Kidney (tissue), 14 donors: Measurements from ENCODE around the gene RGS6. TPM values are rescaled to one million over a fixed set of nuclear protein-coding genes. Genes with fewer than 3 reads are reported as not detected.

ENCODE experiments used
- DNase-seq, 5 donors: peaks; one replicate each; pipeline ENCODE4 v3.0.0-alpha.2; 2013 to 2020
- FAIRE-seq: peaks from 2 replicates; lab custom pipeline; 2012; peaks lifted over from hg19 to GRCh38; lab: Jason Lieb, UNC
- H3K27ac ChIP-seq, 2 donors: one replicate each; pipeline ENCODE4 v1.7.0; 2013; ENCODE audit warnings: low read depth in 2 of 2, low read length in 2 of 2, inconsistent platforms in 1 of 2
- H3K27me3 ChIP-seq: one replicate; pipeline ENCODE4 v1.7.1; 2013; ENCODE audit warnings: low read length, inconsistent platforms; ENCODE audit not compliant: control insufficient read depth, insufficient read depth
- H3K36me3 ChIP-seq, 3 donors: one replicate each; pipeline versions ENCODE4 v1.7.0 to v1.7.1; 2013; ENCODE audit warnings: low read length in 3 of 3, control low read depth in 1 of 3, inconsistent platforms in 1 of 3; ENCODE audit not compliant: insufficient read depth in 3 of 3, control insufficient read depth in 2 of 3
- H3K4me1 ChIP-seq, 3 donors: one replicate each; pipeline versions ENCODE4 v1.7.0 to v1.7.1; 2013; ENCODE audit warnings: low read length in 3 of 3, inconsistent platforms in 1 of 3, low read depth in 1 of 3; ENCODE audit not compliant: control insufficient read depth in 2 of 3, insufficient read depth in 2 of 3
- H3K4me3 ChIP-seq, 3 donors: one replicate each; pipeline versions ENCODE4 v1.7.0 to v1.8.1; 2013; ENCODE audit warnings: low read length in 3 of 3, control low read depth in 1 of 3, inconsistent platforms in 1 of 3
- H3K9ac ChIP-seq, 3 donors: one replicate each; pipeline versions ENCODE4 v1.7.0 to v1.7.1; 2013; ENCODE audit warnings: low read length in 3 of 3, control low read depth in 1 of 3, inconsistent platforms in 1 of 3
- H3K9me3 ChIP-seq, 3 donors: one replicate each; pipeline versions ENCODE4 v1.7.0 to v1.7.1; 2013; ENCODE audit warnings: low read length in 3 of 3, control low read depth in 1 of 3, inconsistent platforms in 1 of 3; ENCODE audit not compliant: control insufficient read depth in 2 of 3, insufficient read depth in 1 of 3
- intact Hi-C: fragments of 100-400 bp; cut with DNase I; formaldehyde crosslinking; loops from one replicate; pipeline ENCODE4 v1.11.1; 2022
- polyA plus RNA-seq: library from polyadenylated mRNA; stranded (reverse); fragments of 350-450 nt; fragmentation: Illumina TruSeq; extraction: RNeasy Lipid Tissue Mini Kit (QIAGEN cat#74804); gene quantifications from one replicate; pipeline ENCODE4 v1.2.3, GENCODE V29; 2014; ENCODE audit warnings: low read depth, low replicate concordance; ENCODE audit not compliant: insufficient read depth
- total RNA-seq: library from RNA; stranded (reverse); fragmentation: NEBNext Ultra II Directional; extraction: Animal tissue kit (Norgen Biotek cat#: 25700); gene quantifications from one replicate; pipeline ENCODE4 v1.2.1, GENCODE V29; 2021
- TF ChIP-seq, protein P1 (sequence below): IDR thresholded peaks from 3 replicates; pipeline ENCODE4 v1.5.1; 2012; ENCODE audit warnings: mild to moderate bottlenecking, moderate library complexity, borderline replicate concordance; ENCODE audit not compliant: insufficient read depth; ENCODE audit errors: extremely low read depth
- donor health status: control.
- donor health status: control.
- donor health status: control.
- donor health status: control.
- donor health status: control.
- donor health status: DM: yes; HTN: yes; CAD: no.
- donor health status: Normal renal cell carcinoma (clear cell type).

RGS6 gene
- total and polyA plus RNA-seq, 2 donors from 2014 or later: 1.1 to 1.4 TPM

DNA sequence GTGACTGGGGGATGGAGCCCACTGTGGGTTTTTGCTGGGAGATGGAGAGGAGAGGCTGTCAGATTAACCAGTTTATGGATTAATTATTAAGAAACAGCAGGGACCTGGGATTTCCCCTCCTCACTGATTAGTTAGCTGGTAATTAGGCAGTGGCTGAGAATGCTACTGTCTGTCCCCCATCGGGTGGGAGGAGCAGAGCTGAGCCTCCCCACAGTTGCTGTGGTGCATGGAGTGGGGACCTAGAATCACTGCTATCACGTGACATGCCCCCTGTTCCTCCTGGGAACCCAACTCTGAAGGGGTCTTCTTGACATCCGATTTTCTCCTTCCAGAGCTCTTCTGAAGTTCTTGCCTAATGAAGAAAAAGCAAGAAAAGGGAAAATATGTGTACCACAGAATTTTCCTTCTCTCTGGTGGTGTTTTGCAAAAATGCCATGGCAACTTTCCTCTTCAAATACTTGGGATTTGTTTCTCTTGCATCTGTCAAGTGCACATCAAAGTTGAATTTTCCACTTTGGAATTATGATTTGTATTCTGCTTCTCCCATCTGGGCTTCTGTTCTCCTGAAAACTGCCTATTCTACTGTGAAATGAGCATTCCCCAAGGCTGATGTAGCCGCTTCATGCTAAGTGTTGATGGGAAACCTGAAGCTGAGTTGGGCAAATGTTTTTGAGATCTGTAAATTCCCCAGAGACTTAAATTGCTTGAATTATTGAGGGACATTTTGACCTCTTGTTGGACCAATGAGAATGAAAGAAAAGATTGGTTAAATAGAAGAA, 264.2 kb downstream of the RGS6 start:
- H3K27ac ChIP-seq: no peak overlapping the region
- DNase-seq: no peak
- no peak overlapping the region for H3K9ac ChIP-seq
- H3K4me1 ChIP-seq: no peaks in the 10 kb centered on the region
- H3K27me3 ChIP-seq: no peaks in the 10 kb centered on the region
- no peak overlapping the region for H3K4me3 ChIP-seq
- no peak for FAIRE-seq
- H3K36me3 ChIP-seq: no peaks in the 10 kb centered on the region
- intact Hi-C loops: no loop called here
- H3K9me3 ChIP-seq: no peaks in the 10 kb centered on the region
- TF ChIP-seq, protein P1, sequence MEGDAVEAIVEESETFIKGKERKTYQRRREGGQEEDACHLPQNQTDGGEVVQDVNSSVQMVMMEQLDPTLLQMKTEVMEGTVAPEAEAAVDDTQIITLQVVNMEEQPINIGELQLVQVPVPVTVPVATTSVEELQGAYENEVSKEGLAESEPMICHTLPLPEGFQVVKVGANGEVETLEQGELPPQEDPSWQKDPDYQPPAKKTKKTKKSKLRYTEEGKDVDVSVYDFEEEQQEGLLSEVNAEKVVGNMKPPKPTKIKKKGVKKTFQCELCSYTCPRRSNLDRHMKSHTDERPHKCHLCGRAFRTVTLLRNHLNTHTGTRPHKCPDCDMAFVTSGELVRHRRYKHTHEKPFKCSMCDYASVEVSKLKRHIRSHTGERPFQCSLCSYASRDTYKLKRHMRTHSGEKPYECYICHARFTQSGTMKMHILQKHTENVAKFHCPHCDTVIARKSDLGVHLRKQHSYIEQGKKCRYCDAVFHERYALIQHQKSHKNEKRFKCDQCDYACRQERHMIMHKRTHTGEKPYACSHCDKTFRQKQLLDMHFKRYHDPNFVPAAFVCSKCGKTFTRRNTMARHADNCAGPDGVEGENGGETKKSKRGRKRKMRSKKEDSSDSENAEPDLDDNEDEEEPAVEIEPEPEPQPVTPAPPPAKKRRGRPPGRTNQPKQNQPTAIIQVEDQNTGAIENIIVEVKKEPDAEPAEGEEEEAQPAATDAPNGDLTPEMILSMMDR: no peak

DNA sequence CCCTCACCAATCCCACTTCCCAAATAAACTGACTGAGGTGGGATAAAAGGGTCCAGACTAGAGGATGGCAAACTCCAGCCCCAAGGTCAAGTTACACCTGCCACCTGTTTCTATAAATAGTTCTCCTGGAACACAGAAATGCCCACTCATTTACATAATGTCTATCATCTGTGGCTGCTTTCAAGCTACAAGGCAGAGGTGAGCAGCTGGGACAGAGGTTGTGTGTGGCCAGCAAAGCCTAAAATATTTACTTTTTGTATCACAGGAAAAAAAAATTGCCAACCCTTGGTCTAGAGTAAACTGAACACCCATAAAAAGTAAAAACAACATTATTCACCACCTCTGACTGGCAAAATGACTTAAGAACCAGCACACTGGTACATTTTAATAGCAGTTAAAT, 269.4 kb downstream of the RGS6 start:
- no peak for DNase-seq
- intact Hi-C loops: no loop called here

DNA sequence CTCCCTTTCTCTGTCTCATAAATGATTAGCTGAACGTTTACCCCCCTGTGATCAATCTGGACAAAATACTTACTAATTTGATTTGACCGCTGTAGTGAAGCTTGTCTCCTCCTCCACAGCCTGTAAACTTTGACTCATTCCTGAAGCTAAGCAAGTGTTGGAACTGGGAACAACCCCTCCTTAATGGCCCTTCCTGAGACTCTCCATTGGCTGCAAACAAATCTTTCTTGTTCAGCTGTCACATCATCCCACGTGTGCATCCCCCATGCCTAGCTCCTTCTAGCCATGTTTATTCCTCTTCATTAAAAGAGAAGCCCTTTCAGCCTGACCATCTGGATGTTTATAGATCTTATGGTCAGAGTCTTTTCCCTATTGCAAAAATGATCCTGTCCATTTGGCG, 281.2 kb downstream of the RGS6 start:
- no peaks in the 10 kb centered on the region for H3K9me3 ChIP-seq
- DNase-seq (peak in 4 of 5 donors; percentile 24 to 80 (median 54)), FAIRE-seq (no peak)
- H3K27ac ChIP-seq: no peak overlapping the region
- H3K36me3 ChIP-seq: no peaks in the 10 kb centered on the region
- no peak overlapping the region for H3K4me3 ChIP-seq
- intact Hi-C loops: no loop called here
- TF ChIP-seq, protein P1: no peak
- no peak overlapping the region for H3K9ac ChIP-seq
- H3K27me3 ChIP-seq: no peaks in the 10 kb centered on the region
- no peaks in the 10 kb centered on the region for H3K4me1 ChIP-seq

More for the DNA sequence above, 269.4 kb downstream of the RGS6 start:
- TF ChIP-seq, protein P1: no peak
- Histone ChIP-seq H3K9me3 (peaks cover 0 to 6% (median 0%) of the 10 kb centered on the region in 3 donors), H3K27me3 (no peaks in the 10 kb centered on the region), H3K36me3 (no peaks in the 10 kb centered on the region), H3K4me3 (no peak overlapping the region), H3K27ac (no peak overlapping the region), H3K9ac (no peak overlapping the region), H3K4me1 (no peaks in the 10 kb centered on the region)
- FAIRE-seq: no peak
